NOMO-1 treated with dmso at 0.1 percent for 144 hours (cell line): ENCODE results near the gene NOL4L.
"Not testable (repeated sequence)": the region's sequence is repeated elsewhere in the genome, so short reads cannot be mapped to it uniquely, and the experiment has no call there.

Experiments used
- DNase-seq: peaks from one replicate; lab custom pipeline; 2025; ENCODE audit not compliant: unreplicated experiment; lab: John Stamatoyannopoulos, UW

NOL4L gene

DNA sequence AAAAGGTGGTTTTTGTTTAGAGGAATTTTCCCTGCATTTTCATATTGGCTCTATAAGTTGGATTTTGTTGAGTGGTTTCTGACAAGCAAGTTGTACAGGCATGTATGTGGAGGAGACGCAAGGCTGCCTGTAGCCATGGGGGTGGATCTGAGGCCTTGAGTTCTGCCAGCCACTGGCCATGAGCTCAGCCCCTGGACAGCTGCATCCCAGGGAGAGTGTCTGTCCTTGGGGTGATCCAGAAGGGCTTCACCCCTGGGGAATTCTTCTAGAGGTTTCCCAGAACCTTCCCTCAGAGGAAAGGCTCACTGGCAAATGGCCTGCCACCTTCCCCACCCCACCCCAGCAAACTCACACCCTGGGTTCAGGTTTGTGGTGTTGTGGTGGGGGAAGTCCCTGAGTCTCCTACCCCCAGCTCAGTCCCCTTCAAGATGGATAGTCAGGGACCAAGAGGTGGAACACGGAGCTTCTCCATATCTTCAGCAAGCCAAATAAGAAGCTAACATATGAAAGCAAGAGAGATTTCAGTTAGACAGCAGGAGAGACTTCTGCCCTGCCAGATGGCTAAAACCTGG, 11.6 kb upstream of the NOL4L start:
- no peak for DNase-seq

DNA sequence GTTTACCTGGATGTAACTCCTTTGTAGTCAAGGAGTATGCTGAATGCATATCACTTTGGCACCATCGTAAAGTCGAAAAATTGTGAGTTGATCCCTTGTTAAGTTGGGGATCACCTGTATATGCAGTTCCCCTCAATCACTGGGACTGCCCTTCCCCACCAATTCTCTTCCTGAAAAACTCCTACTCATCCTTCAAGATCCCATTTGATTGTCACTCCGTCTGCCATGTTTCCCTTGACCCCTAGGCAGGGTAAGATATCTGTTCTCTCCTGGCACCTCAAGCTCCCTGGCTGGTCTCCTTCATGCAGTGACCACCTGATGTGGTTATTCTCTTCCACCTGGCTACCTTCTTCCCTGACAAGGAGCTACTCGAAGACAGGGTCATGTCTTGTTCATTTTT, 10.0 kb upstream of the NOL4L start:
- no peak for DNase-seq

DNA sequence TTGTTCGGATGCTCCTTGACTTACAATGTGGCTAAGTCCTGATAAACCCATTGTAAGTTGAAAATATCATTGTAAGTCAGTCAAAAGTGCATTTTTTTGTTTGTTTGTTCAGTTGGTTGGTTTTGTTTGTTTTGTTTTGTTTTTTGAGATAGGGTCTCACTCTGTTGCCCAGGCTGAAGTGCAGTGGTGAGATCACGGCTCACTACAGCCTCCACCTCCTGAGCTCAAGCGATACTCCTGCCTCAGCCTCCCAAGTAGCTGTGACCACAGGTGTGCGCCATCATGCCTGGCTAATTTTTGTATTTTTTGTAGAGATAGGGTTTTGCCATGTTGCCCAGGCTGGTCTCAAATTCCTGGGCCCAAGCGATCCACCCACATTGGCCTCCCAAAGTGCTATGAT, 9.5 kb upstream of the NOL4L start:
- not testable (repeated sequence) for DNase-seq

DNA sequence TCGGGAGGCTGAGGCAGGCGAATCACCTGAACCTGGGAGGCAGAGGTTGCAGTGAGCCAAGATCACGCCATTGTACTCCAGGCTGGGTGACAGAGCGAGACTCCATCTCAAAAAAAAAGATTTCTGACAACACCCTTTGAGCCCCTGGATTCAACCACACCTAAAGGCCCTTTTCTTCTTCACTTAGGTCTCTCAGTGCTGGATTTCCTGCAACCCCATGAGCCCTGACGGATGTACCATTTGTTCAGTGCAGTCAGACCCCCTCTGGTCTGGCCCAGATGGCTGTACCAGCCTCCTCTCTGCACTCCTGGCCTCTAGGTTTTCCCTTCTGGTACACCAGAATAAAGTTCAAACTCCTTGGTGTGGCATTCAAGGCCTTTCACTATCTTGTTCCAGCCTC, 9.1 kb upstream of the NOL4L start:
- DNase-seq = no peak

DNA sequence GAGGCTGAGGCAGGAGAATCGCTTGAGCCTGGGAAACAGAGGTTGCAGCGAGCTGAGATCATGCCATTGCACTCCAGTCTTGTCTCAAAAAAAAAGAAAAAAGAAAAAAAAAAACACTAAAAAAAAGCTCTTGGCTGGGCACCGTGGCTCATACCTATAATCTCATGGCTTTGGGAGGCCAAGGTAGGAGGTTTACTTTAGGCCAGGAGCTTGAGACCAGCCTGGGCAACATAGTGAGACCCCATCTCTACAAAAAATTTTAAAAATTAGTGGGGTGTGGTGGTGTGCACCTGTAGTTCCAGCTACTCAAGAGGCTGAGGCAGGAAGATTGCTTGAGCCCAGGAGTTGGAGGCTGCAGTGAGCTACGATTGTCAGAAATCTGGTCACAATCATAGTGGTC, 7.5 kb upstream of the NOL4L start:
- DNase-seq = not testable (repeated sequence)

DNA sequence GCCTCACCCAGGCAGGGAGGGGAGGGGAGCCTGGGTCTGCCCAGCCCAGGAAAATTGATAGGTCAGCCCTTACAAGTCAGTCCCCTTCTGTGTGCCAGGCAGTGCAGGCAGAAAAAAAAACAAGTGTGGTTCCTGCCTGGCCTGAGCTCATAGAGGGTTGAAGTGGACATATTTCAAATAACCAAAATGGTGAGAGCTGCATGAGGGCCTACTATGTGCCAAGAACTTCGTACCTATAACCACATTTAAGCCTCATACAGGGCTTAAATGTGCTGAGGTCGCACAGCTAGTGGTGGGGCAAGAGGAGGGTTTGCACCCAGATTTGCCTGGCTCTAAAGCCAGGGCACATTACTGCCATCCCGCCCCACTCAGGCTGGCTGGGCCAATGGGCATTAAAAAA, 6.9 kb upstream of the NOL4L start:
- no peak for DNase-seq

DNA sequence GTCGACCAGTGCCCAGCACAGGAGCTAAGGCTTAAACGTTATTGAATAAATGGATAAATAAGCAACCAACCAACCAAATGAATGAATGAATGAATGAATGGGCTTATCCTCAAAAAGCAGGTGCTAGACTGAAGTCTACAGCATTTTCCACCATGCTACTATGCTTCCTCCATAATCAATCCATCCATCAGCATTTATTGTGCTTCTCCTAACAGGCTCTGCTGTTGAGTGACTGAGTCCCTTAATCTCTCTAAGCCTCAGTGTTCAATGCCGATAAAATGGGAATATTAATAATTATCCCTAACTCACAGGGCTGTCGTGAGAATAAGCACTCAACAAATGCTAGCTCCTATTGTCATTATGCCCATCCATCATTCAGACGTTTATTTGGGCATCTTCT, 4.6 kb upstream of the NOL4L start:
- no peak for DNase-seq

DNA sequence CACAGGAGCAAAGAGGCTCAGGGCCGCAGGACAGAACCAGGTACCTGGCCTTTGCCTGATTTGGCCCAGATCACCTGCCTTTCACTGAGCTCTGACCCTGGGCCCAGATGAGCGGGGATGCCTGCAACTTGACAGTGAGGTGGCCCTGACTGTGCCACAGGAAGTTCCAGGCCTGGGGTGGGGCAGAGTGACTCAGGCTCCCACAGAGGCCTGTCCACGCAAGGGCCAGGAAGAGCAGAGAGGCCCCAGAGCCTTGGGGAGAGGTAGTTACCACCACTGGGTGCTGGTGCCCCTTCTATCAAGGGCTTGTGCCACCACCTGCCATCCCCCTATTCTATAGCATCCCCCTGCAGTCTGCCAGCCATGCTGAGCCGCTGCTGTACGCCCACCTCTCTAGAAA, 4.1 kb upstream of the NOL4L start:
- no peak for DNase-seq

DNA sequence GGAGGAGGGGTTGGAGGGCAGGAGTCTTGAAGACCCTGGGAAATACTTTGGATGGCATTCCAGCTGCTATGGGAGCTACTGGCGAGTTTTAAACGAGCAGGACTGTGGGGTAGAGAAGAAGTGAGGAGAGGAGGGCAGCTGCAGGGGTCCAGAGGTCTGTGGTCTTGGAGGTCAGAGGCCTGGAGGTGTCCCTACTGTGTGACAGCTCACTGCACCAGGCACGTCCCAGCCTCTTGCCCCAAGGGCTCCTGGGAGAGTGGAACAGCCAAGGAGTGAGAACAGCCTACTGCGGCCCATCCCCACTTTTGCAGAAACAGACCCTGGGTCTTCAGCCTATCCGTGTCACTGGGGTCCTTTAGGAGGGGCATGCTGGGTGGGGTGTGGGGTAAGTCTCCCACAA, 2.9 kb upstream of the NOL4L start:
- DNase-seq = no peak

DNA sequence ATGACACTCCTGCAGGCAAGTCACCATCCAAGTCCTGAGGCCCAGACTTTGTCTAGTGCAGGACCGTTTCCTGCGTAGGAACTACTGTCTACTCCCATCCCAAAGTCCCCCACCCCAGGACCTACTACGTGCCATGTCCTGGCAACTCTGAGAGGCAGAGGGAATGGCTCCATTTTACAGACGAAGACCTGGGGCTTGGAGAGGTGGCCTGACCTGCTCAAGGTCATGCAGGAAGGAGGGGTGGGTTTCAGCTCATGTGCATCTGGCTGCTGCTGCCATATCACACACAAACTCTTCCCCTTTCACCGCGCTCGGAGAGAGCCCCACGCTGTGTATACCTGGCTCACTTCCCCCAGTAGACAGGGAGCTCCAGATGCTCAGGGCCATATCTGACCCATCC, 1.2 kb upstream of the NOL4L start:
- no peak for DNase-seq

DNA sequence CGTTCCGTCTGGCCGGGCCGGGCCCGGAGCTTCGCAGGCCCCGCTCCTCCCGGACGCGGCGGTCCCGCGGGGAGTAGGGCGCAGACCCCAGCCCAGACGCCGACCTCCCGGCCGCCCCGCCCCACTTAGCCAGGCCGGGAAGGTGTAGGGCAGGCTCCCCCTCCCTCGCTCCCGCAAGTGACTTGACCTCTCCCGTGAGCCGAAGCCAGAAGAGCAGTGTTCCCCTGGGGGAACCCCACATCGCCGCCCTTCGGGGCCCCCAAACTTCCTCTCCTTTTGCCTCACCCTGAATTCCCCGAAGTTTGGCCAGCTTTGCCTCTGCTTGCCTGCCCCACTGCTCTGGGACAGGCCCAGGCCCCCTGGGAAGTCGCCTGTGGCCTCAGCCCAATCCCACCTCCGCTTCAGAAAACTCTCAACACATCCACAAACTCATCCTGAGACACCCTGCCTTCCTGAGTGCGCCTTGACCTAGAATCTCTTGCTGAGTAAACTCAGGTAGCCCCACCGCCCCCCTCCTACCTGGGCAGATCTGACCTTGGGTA, 524 bp upstream of the NOL4L start:
- DNase-seq = no peak

DNA sequence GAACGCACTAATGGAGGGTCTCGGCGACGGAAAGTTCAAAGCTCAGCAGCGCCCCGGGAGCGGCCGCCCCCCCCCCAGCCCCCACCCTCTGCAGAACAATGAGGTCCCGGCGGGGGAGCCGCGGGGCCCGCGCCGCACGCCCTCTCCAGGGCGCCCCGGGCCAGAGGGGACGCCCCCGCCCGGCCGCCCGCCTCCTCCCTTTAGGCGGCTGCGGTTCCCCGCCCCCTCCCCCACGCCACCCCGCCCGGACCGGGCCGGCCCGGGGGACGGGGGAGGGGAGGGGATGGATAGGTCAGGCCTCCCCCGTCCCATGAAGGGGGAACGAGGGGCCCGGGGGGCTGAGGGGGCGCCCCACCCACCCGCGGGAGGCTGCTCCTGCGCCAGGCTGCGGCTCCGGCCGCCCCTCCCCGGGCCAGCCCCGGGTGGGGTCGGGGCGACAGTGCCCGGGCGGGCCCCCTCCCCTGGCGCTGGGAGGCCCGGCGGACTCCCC, 1.5 kb downstream of the NOL4L start:
- no peak for DNase-seq

DNA sequence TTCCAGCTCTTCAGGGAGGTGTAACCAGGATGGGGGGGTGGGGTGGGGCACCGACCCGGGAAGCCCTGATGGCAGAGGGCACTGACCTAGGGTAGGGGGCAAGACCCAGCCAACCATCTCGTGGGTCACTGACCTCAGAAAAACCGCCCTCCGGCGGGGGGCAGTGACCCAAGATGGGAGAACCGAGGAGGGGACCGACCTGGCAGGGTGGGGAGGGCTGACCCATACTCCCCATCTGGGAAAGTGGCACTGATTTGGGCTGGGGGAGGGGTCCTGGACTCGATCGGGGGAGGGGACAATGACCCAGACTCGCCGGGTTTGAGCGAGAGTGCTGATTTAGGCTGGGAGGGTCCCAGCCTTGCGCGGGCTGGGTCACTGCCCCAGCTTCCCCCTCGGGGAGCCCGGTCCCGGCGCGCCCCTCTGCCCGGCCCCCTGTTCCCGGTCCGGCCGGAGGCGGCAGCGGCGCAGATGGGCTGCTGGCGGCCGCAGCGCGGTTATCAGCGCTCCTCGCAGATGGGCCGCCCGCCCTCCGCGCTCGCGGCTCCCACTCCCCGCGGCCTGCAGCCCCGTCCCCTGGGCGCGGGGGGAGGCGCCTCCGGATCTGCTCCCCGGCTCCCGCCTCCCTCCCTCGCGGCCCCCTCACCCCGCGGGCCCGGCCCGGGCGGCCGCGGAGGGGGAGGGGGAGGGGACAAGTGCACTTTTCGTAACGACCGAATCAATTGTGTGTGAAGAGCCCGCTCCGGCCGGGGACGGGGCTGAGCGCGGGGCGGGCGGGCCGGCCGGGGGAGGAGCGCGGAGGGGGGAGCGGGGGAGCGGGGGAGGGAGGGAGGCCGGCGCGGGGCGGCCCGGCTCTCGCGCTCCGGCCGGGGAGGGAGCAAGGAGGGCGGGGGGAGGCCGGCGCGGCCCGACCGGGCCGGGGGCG, 2.2 kb downstream of the NOL4L start:
- no peak for DNase-seq

DNA sequence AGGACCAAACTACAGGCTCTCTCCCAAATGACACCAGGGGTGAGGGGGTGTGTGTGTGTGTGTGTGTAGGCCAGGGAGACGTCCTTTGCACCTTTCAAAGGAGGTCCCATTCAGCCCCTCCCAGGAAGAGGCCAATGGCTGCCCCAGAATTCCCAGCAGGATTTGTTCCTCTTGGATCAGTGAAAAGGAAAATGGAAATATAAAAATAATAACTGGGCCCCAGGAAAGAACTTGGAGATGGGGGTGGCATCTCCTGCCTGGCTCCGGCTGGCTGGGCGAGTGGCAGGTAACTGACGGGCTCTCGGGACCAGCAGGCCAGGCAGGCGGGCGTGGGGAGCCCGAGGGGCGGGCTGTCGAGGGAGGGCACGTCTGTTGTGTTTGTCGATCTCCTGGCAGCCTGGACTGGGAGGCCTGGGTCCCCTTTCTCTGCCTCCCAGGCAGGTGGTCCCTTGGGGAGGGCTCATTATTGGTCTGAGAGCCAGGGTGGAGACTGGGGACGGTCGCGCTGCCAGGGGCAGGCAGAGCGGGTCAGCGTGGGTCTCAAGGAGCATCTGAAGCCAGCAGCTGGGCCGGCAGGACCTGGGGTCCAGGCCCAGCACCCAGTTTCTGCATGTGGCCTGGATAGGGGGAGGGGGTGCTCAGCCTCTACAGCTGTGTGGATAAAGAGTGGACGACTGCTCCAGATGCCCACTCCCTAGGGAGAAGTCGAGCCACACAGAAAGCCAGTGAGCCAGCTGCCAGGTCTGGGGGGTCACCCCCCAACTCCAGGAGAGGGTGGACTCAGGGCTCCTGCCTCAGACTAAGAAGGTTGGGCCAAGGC, 3.1 kb downstream of the NOL4L start:
- DNase-seq = no peak

DNA sequence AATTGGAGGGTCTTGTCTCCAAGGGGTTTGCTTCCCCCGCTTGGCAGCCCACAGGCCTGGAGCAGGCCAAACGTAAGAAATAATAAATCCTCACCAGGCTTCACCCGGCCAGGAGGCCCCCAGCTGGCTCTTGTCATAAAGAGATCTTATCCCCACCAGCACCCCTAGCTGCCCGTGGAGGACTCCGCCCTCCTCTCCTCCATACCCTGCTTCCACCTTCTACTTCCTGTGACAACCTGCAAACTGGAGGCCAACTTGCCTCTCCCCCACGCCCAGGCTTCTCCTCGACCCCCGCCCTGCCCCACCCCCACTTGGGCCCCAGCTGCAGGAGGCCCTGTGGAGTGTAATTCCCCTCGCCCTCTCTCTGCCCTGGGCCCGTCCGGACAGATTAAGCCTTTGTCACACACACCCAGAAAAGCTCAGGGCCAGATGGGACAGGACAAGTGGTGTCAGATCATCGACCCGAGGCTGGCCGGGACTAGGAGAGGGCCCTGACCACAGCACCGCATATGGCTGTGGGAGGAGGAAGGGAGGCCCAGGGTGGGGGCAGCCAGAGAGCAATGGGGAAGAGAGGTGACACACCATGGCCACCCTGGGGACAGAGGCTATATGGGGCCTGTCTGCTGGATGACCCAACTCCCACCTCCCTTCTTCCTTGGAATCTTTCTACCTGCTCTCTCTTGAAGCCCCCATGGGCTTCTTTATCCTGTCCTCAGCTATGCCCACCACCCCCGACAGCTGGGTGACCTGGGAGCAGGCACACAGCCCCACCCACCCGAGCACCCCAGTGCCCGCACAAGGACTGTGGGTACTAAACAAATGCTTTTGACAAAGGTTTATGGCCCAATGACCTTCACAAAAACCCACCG, 3.9 kb downstream of the NOL4L start:
- peak; percentile 25 for DNase-seq

DNA sequence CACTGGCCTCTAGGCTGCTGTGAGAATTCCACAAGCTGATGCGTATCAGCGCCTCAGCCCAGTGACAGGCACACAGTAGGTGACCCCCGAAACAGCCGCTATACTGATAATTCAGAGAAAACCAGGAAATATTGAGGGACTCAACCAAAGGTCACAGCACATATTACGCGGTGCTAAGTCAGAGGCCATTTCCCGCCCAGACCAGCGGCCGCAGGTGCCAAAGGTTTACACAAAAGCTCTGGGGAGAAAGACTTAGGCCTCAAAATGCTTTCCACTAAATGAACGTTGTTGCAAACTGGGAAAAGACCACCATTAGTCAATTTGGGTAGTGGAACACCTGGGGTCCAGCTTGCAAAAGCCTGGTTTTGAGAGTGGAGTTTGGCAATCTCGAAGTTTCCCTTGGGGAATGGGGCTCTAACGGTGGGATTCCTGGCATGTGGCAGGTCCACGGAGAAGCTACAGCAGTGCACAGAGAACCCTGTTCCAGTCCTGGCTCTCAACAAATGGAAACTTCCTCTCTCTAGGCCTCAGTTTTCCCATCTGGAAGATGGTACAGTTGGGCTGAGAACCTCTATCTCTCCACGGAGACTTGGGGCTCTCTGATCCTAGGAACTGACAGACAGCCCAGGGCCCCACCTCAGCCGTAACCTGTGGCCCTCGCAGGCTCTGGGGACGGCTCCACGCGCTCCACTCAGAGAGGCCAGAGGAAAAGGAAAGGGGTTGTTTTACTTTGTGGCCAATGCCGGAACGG, 4.7 kb downstream of the NOL4L start:
- DNase-seq = no peak

DNA sequence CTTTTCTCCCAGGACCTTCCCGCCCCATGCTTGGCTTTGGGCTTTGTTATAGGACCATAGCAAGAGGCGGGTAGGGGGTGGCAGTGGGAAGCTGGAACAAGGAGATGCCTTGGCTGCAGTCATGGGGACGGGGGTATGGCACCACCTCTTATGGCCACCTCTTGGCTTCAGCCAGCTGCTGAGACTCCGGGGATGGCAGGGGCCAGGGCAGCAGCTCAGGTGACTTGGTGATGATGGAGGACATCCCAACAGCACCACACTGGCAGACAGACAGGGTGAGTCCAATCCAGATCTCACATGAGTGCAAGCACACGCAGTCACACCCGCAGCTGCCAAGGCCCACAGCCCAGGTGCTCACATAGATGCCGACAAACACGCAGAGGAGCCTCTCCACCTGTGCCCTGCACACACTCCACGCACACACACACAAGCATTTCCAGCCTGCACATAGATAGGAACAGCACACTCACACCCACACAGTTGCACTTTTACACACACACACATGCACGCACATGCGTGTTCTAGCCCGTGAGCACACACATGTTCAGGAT, 6.2 kb downstream of the NOL4L start:
- no peak for DNase-seq

DNA sequence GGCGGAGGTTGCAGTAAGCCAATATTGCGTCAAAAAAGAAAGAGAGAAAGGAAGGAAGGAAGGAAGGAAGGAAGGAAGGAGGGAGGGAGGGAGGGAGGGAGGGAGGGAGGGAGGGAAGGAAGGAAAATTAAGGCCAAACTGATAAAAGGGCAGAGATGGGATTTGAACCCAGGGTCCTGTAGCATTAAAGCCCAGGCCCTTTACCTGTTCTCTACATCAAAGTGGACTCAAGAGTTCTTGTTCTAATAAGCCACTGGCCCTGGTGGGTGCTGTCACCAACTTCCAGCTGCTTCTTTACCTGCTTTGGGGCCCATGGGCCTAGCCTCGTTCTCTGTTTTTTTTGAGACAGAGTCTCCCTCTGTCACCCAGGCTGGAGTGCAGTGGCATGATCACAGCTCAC, 7.1 kb downstream of the NOL4L start:
- DNase-seq = not testable (repeated sequence)

DNA sequence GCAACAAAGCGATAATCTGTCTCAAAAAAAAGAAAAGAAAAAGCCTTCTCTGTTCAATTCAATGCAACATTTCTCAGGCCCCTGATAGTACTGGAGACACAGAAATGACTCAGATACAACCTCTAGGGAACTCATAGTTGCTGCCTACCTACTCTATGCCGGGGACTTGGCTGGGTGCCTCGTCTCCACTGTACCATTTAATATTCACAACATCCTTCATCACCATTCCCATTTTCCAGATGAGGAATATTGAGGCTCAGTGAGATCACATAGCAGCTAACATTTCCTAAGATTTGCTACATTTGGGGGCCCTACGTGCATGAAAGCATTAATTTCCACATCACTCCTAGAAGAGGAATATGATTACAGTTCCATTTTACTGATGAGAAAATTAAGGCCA, 7.5 kb downstream of the NOL4L start:
- DNase-seq = no peak
